RWPE2 (cell line): ENCODE data around the gene SSBP3.

Experiments used
- ATAC-seq: fragments of 200-7000 bp; cut with Tn5 transposase; 3 replicates; pipeline ENCODE4 v1.9.1; 2021; ENCODE audit warnings: low read depth
- DNase-seq: peaks from one replicate; pipeline ENCODE4 v3.0.0-alpha.2; 2020; ENCODE audit warnings: low spot score
- H3K27ac ChIP-seq: fragments of 450-650 bp; 2 replicates; pipeline ENCODE4 v1.5.1; 2017; ENCODE audit warnings: mild to moderate bottlenecking; ENCODE audit not compliant: poor library complexity, severe bottlenecking
- H3K27me3 ChIP-seq: fragments of 250-450 bp; sonication (Bioruptor Pico); 2 replicates; pipeline ENCODE4 v1.5.1; 2021; ENCODE audit warnings: mild to moderate bottlenecking, moderate library complexity; ENCODE audit not compliant: insufficient read depth, poor library complexity, severe bottlenecking
- H3K36me3 ChIP-seq: fragments of 250-450 bp; sonication (Bioruptor Pico); 2 replicates; pipeline ENCODE4 v1.5.1; 2020; ENCODE audit warnings: low read depth, mild to moderate bottlenecking, moderate library complexity
- H3K4me1 ChIP-seq: fragments of 250-450 bp; sonication (Bioruptor Pico); 2 replicates; pipeline ENCODE4 v1.5.1; 2021; ENCODE audit warnings: mild to moderate bottlenecking, moderate library complexity; ENCODE audit not compliant: insufficient read depth, poor library complexity, severe bottlenecking
- H3K4me3 ChIP-seq: fragments of 250-450 bp; sonication (Bioruptor Pico); 2 replicates; pipeline ENCODE4 v1.5.1; 2021; ENCODE audit warnings: mild to moderate bottlenecking, moderate library complexity; ENCODE audit not compliant: severe bottlenecking
- H3K9me3 ChIP-seq: fragments of 250-450 bp; sonication (Bioruptor Pico); 2 replicates; pipeline ENCODE4 v1.5.1; 2021; ENCODE audit warnings: mild to moderate bottlenecking, moderate library complexity; ENCODE audit not compliant: severe bottlenecking
- TF ChIP-seq, protein P1 (sequence below): fragments of 450-650 bp; IDR thresholded peaks from one replicate; pipeline ENCODE4 v1.5.1; 2017; ENCODE audit warnings: mild to moderate bottlenecking, moderate library complexity; ENCODE audit not compliant: poor library complexity, severe bottlenecking

The SSBP3 gene

GRCh38 chr1:54375712-54376429 is 30.3 kb downstream of the SSBP3 start:
- Histone ChIP-seq H3K9me3 (no peaks in the 10 kb centered on the region), H3K27me3 (no peaks in the 10 kb centered on the region), H3K4me1 (no peaks in the 10 kb centered on the region), H3K4me3 (no peak overlapping the region), H3K36me3 (no peaks in the 10 kb centered on the region), H3K27ac (no peak overlapping the region)
- TF ChIP-seq, protein P1, sequence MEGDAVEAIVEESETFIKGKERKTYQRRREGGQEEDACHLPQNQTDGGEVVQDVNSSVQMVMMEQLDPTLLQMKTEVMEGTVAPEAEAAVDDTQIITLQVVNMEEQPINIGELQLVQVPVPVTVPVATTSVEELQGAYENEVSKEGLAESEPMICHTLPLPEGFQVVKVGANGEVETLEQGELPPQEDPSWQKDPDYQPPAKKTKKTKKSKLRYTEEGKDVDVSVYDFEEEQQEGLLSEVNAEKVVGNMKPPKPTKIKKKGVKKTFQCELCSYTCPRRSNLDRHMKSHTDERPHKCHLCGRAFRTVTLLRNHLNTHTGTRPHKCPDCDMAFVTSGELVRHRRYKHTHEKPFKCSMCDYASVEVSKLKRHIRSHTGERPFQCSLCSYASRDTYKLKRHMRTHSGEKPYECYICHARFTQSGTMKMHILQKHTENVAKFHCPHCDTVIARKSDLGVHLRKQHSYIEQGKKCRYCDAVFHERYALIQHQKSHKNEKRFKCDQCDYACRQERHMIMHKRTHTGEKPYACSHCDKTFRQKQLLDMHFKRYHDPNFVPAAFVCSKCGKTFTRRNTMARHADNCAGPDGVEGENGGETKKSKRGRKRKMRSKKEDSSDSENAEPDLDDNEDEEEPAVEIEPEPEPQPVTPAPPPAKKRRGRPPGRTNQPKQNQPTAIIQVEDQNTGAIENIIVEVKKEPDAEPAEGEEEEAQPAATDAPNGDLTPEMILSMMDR: no peak
- ATAC-seq: no peak
- DNase-seq: no peak

GRCh38 chr1:54375298-54375697 is 30.9 kb downstream of the SSBP3 start:
- H3K9me3 ChIP-seq: no peaks in the 10 kb centered on the region
- no peaks in the 10 kb centered on the region for H3K36me3 ChIP-seq
- ATAC-seq (no peak), DNase-seq (no peak)
- no peaks in the 10 kb centered on the region for H3K27me3 ChIP-seq
- no peak overlapping the region for H3K4me3 ChIP-seq
- no peaks in the 10 kb centered on the region for H3K4me1 ChIP-seq
- TF ChIP-seq, protein P1: no peak
- no peak overlapping the region for H3K27ac ChIP-seq

GRCh38 chr1:54374766-54375165 is 31.4 kb downstream of the SSBP3 start:
- no peaks in the 10 kb centered on the region for H3K4me1 ChIP-seq
- TF ChIP-seq, protein P1: no peak
- H3K27me3 ChIP-seq: no peaks in the 10 kb centered on the region
- H3K9me3 ChIP-seq: no peaks in the 10 kb centered on the region
- ATAC-seq (no peak), DNase-seq (no peak)
- H3K36me3 ChIP-seq: no peaks in the 10 kb centered on the region
- no peak overlapping the region for H3K27ac ChIP-seq
- no peak overlapping the region for H3K4me3 ChIP-seq

DNA sequence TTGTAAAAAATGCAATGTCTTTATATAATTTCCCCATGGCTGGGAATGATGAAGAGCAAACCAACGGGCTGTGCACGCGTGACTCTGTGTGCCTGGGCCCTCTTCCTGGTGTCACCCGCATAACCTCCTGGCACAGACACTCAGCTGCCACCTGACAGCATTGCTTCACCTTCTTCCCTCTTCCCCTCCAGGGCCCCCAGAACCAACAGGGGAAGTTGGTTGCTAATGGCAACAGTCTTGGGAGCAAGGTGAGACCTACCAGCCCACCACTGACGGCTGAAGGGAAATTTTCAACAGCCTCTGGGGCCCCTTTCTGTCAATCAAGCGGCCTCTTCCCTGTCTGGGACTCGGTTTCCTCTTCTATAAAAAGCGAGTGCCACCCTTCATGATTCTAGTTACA is 33.2 kb downstream of the SSBP3 start:
- Histone ChIP-seq H3K36me3 (no peaks in the 10 kb centered on the region), H3K27ac (no peak overlapping the region), H3K4me1 (no peaks in the 10 kb centered on the region), H3K27me3 (no peaks in the 10 kb centered on the region), H3K4me3 (no peak overlapping the region), H3K9me3 (no peaks in the 10 kb centered on the region)
- ATAC-seq (no peak), DNase-seq (no peak)
- TF ChIP-seq, protein P1: no peak

- no peaks in the 10 kb centered on the region for H3K9me3 ChIP-seq
- no peak overlapping the region for H3K4me3 ChIP-seq
- TF ChIP-seq, protein P1: no peak
- no peak for ATAC-seq
- no peaks in the 10 kb centered on the region for H3K36me3 ChIP-seq
- H3K27ac ChIP-seq: no peak overlapping the region
- H3K4me1 ChIP-seq: no peaks in the 10 kb centered on the region
- H3K27me3 ChIP-seq: no peaks in the 10 kb centered on the region
- DNase-seq: no peak
Measured at GRCh38 chr1:54371942-54372275, 34.3 kb downstream of the SSBP3 start.
